Kidney epithelial cell (primary cell): ENCODE measurements around the gene DLEC1. TPM values are rescaled to one million over a fixed set of nuclear protein-coding genes. Genes with fewer than 3 reads are reported as not detected.
A peak's percentile ranks its signal among the peaks of the same experiment; 100 is the strongest.

ENCODE experiments used
- DNase-seq: peaks from one replicate; pipeline ENCODE4 v3.0.0-alpha.2; 2010; ENCODE audit warnings: low read depth
- H3K27me3 ChIP-seq: 2 replicates; pipeline ENCODE4 v1.6.0; 2011; ENCODE audit warnings: low read length; ENCODE audit not compliant: control insufficient read depth, insufficient read depth
- H3K36me3 ChIP-seq: 2 replicates; pipeline ENCODE4 v1.5.1; 2011; ENCODE audit warnings: low read length; ENCODE audit not compliant: control insufficient read depth, insufficient read depth
- H3K4me3 ChIP-seq: 2 replicates; pipeline ENCODE4 v1.5.1; 2011; ENCODE audit warnings: low read depth, mild to moderate bottlenecking, control low read depth, low read length
- CTCF ChIP-seq: IDR thresholded peaks from 2 replicates; pipeline ENCODE4 v1.5.1; 2011; ENCODE audit warnings: mild to moderate bottlenecking, moderate library complexity, low read length, control low read depth, inconsistent platforms; ENCODE audit not compliant: insufficient read depth, poor library complexity, severe bottlenecking
- total RNA-seq: library from RNA; depleted of rRNA; stranded (reverse); fragments of >200 nt; gene quantifications from 2 replicates; pipeline ENCODE4 v1.2.3, GENCODE V29; 2015

DLEC1 gene
- total RNA-seq, 1 donor from 2014 or later: 0.17 TPM

GRCh38 chr3:38139652-38140051 is 100.6 kb downstream of the DLEC1 start:
- no peak for DNase-seq
- Histone ChIP-seq H3K27me3 (no peaks in the 10 kb centered on the region), H3K4me3 (peak overlapping the region; percentile 78), H3K36me3 (no peaks in the 10 kb centered on the region)
- TF ChIP-seq CTCF: no peak

- no peak for TF ChIP-seq CTCF
- Histone ChIP-seq H3K27me3 (no peaks in the 10 kb centered on the region), H3K4me3 (no peak overlapping the region), H3K36me3 (no peaks in the 10 kb centered on the region)
- no peak for DNase-seq
Measured at GRCh38 chr3:38140326-38141172, 101.5 kb downstream of the DLEC1 start.

- Histone ChIP-seq H3K4me3 (no peak overlapping the region), H3K27me3 (no peaks in the 10 kb centered on the region), H3K36me3 (no peaks in the 10 kb centered on the region)
- no peak for DNase-seq
- no peak for TF ChIP-seq CTCF
Measured at GRCh38 chr3:38141173-38141951, 102.4 kb downstream of the DLEC1 start.

DNA sequence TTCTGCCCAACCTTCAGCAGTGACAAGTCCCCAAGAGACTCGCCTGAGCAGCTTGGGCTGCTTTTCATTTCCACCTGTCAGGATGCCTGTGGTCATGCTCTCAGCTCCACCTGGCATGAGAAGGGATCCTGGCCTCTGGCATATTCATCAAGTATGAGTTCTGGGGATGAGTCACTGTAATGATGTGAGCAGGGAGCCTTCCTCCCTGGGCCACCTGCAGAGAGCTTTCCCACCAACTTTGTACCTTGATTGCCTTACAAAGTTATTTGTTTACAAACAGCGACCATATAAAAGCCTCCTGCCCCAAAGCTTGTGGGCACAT is 102.9 kb downstream of the DLEC1 start:
- Histone ChIP-seq H3K4me3 (no peak overlapping the region), H3K36me3 (no peaks in the 10 kb centered on the region), H3K27me3 (no peaks in the 10 kb centered on the region)
- no peak for TF ChIP-seq CTCF
- DNase-seq: no peak

DNA sequence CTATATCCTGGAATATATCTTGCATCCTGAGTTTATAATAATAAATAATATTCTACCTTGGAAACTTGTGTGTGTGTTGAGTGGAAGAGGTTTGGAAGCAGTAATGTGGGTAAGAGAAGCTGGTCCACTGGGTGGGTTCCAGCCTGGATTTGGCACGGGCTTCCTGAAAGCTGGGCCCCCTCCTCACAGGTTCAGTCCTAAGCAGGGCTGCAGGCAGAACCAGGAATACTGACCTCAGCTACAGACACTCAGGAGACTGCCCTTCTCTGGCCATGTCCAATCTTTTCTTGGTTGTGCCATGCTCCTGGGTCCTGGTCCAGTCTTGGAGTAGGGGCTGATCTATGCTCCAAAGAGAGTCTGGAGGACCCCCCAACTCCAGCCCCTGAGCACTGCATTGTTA is 104.0 kb downstream of the DLEC1 start:
- no peak for DNase-seq
- TF ChIP-seq CTCF: no peak
- H3K27me3 ChIP-seq: no peaks in the 10 kb centered on the region

More for the DNA sequence above, 104.0 kb downstream of the DLEC1 start:
- Histone ChIP-seq H3K4me3 (no peak overlapping the region), H3K36me3 (no peaks in the 10 kb centered on the region)
